ENCODE results near the gene SND1.
"Not testable (repeated sequence)": the region's sequence is repeated elsewhere in the genome, so short reads cannot be mapped to it uniquely, and the experiment has no call there.

The SND1 gene

DNA sequence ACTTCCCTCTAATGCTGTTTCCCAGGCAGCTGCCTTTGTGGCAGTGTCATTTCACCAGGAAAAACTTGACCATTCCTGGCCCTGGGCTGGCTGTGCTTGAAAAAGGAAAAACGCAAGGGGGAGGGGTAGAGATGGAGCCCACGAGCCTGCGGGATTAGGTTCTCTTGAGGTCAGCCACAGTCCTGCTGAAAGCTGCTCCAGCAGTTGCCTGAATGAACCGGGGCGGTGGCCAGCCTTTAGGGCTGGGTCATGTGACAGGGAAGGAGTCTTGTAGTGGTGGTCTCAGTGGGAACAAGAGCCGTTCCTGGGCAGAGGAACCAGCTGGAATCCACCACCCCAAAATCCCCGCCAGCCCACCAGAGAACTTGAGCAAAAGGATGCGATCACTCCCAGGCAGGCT, 430.4 kb downstream of the SND1 start:
- FAIRE-seq = no peak

DNA sequence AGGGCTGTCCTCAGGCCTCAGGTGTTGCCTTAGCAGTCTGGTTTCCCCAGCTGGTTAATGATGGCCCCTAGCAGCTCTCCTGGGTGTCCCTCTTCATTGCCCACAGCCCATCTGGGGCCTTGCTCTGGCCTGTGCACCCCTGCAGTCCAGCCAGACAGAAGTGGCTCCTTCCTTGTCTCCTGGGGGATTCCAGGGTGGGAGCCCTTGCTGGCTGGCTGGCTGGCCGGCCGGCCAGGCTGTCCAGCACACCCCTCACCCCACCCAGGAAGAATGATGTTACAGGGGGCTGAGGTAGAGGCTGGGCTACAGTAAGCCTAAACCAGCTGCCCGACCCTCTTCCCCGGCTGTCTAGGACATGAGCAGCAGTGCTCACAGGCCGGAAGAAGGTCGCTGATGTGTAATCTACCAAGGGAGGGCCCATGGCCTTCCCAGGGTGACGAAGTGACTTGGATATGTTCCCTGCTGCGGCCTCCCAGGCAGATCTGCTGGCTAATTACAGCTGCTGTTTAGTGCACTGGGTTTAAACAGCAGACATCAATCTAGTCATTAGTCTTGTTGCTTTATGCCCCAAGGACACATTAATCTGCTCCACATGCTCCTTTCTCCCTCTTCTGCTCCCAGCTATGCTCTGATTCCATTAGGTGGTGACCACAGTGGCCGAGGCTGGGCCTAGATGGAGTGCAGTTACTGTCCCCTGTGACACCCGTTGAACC, 433.1 kb downstream of the SND1 start:
- FAIRE-seq = peak; percentile 95

DNA sequence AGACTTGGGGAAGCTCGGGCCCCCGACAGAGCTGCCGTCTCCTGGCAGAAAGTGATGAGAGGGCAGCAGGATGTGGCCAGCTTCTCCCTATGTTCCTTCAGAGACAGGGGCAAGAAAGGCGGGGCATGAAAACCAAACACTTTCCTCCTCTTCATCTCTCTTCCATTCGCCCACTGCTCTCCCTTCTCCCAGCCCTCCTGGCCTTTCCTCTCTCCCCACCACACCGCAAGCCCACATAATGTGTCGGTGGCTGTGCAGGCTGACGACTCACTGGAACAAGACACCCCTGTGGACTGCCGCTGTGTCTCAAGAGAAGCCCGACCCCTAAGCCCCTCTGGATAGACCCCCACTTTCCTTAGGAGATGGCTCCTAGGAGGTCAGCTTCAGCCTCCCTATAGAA, 438.5 kb downstream of the SND1 start:
- no peak for FAIRE-seq

DNA sequence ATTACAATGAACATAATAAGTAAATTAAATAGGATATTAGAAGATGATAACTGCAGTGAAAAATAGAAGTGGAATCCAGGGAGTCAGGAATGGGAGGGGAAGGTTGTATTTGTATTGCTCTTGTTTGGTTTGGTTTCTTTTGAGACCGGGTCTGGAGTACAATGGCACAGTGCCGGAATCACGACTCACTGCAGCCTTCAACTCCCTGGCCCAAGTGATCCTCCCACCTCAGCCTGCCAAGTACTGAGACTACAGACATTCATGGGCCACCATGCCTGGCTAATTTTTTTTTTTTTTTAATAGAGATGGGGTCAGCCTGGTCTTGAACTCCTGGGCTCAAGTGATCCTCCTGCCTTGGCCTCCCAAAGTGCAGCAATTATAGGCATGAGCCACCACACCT, 439.1 kb downstream of the SND1 start:
- FAIRE-seq = no peak

DNA sequence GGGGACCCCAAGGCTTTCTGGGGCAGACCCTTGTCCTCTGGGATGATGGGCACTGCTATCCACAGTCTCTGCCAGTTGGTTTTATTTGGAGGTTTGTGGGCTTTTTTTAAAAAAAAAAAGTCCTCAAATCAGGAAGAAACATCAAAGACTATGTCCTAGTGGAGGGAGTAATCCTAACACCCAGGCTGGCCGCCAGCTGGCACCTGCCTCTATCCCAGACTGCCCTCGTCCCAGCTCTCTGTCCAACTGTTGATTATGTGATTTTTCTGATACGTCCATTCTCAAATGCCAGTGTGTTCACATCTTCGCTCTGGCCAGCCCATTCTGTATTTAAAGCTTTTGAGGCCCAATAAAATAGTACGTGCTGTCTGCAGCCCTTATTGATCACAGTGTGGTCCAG, 440.2 kb downstream of the SND1 start:
- FAIRE-seq = no peak

DNA sequence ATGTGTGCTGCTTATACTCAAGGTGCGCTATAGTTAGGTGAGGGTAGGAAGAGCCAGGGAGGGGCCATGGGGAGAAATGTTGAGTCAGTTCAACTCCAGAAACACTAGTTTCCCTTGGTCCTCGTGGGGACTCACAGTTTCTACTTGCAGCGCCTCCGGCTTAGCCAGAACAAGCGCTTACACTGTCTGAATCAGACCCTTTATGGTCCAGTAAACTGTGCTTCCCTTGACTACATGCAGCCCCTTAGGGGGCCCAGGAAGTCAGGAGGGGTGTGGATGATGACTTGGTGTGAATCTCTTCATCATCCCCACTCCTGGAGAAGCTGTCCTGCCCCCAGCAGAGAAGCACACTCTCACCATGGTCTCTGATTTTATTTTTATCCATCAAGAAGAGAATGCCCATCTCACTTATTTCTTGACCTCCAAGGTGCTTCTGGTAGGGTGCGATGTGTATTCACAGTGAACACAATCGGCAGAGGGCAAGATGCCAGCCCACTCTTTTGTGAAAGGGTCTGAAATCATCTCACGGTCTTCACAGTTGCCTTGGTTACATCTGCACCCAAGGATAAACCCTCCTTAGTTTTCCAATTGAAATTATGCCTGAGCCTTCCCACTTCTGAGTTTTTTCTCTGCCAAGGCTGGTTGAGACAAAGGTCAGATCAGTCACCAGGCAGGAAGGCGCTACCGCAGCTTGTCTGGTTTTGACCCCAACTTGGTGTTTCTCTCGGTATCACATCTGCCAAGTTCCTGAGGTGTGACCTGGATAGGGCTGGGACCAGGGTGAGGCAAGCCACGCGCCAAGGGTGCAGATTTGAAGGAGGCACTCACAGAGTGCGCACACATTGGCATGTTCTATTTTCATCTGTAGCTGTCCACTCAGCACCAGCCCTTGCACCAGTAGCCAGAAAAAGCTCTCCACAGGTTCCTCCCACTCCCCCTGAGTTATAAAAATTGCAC, 441.9 kb downstream of the SND1 start:
- FAIRE-seq = no peak

DNA sequence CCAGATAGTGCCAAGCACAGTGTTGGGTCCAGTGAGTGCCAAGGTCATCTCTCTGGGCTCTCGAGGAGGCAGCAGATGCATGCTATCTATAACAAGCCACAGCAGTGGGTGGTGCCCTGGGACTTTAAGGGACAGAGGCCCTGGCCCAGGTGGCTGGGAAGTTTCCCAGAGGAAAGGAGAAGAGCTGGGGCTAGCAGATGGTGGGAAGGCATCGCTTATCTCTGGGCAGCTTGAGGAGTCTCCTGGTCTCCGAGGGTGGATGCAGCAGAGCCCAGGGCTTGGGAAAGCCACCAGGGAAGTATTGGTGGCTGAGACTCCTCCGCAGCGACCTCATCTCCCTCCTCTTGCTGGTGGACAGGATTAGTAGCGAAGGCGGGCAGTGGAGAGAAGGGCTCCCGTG, 442.7 kb downstream of the SND1 start:
- FAIRE-seq = no peak

DNA sequence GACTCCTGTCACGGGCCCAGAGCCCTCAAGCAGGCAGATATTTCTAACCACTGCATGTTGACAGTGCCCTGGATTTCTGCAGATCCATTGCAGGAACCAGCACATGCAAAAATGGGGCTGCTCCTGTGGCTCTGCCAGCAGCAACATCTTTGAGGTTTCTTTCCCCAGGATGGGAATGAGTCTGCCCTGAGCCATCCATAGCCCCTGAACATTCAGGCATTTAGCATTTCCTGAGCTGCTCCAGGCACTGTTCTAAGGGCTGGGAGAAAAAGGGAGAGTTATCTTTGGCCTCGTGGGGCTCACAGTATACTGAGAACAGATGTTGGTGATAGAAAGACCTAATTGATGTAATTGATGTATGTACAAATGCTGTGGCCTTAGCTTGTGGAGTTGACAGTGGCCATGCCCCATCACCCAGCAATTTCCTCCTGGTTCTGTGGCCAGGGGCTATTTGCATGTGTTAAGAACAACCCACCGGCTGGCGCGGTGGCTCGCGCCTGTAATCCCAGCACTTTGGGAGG, 445.3 kb downstream of the SND1 start:
- FAIRE-seq = no peak

DNA sequence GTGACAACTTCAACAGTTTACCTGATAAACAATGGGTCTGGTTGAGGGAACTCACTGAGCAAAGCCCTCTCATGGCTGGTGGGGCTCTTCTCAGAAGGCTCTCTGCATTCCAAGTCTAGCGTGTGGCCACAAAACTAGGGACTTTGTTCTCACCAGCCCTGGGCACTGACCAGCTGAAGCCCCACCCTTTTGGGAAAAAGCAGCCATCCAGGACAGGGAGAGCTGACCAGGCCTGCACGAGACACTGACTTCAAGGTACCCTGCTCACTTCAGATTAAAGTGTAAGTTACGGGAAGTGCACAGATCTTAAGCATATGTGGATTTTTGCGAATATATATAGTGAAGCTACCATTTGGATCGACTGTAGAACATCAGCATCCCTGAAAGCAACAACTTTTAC, 446.6 kb downstream of the SND1 start:
- FAIRE-seq = no peak

DNA sequence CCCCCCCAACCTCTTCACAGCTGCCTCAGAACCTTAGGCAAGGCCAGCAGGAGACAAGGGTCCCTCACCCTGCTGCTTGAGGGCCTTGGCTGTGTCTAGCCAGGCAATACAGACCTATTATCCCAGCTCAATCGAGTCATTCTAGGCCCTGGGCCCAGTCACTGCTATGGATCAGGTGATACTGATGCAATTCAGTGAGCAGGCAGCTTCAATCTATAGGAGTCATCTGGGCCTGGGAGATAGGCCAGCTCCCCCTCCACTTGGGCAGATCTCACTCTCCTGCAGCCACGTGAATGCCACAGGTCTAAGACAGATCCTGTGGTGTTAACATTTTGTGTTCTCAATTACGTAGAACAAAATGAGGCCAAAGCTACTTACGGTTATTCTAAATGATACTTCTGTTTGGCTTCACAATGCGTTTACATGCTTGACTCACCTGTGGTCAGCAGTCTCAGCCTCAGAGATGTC, 447.2 kb downstream of the SND1 start:
- FAIRE-seq = no peak

DNA sequence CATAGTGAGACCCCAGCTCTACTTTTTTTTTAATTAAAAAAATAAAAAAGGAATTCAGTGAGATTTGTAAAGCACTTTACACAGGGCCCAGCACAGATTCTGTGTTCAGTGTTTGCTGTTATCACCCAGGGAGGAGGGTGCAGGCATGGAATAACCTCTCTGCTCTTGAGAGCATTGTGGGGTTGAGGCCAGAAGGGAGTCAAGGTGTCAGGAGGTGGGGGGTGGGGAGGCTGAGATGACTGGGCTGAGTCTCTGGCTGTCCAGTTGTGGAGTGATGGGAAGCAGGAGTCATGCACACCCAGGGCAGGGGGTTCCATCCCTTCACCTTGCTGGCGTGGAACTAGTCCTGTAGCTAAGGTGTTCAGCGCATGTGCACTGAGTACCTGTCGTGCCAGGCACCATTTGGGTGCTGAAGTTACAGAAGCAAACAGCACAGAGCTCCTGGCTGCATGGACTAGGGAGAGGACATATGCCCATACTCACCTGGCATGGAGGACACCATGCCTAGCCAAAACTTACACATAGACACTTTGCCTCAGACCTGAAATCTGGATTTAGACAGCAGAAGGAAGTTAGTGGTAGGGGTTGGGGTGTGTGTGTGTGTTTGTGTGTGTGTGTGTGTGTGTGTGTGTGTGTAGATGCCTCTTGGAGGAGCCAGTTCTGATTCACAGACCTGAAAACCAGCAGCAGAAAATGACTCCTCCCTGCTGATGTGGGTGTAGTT, 448.4 kb downstream of the SND1 start:
- FAIRE-seq = no peak

DNA sequence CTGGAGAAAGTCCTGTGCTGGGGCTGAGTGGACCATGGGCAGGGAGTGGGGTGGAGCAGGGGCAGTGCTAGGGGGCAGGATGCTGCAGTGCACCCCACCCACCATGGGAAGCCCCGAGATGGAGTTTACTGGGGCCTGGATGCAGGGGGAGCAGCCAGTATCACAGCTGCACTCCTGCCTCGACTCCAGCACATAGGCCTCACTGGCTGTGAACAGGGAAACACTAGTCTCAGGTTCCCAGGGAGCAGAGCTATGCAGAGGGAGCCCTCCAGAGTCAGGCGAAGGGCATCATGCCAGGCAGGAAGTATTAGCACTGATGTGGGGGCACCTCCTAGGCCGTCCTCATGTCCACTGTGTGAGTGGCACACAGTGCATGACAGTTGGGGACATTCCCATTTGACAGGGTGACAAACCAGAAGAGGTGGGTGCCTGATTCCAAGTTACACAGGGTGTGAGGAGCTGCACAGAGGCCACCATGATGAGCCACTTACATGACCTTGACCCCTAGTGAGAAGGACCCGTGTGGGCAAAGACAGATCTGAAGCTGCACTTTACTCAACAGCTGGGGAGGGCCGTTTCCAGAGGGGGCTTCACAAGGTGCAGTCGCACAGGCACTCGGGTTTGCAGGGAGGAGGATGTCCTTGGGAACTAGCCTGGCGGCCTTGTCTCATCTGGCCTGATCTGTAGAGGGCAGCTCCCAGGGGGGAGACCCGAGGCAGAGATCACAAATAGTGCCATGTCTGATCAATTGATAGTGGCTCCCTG, 449.1 kb downstream of the SND1 start:
- no peak for FAIRE-seq

DNA sequence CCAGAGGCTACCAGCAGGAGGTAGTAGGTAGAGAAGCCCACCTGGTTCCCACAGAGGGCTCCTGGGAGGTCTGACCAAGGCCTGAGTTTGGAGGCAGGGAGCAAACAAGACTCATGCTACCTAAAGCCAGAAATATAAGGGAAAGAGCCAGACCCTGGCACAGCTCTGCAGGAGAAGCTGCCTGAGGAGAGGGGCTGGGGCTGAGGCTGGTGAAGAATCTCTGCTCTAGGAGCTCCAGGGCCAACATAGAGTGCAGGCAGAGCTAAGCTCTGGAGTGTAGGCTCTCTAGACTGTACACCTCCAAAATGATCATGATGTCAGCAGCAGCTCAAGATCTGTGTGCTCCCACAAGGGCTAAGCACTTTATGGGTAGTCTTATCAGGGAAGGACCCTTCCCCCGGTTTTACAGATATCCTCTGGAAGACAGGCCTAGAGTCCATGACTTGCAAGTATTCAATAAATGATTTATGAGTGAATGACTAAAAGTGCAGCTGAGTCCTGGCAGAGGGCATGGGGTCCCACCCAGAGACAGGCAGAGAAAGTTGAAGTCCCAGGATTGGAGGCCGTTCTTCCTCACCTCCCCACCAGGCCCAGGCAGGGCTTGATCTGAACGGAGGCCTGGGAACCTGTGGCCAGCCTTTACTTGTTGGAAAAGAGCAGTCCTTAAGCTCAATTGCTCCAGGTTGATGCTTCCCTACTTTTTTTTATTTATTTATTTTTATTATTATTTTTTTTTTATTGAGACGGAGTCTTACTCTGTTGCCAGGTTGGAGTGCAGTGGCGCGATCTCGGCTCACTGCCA, 450.7 kb downstream of the SND1 start:
- FAIRE-seq = no peak

DNA sequence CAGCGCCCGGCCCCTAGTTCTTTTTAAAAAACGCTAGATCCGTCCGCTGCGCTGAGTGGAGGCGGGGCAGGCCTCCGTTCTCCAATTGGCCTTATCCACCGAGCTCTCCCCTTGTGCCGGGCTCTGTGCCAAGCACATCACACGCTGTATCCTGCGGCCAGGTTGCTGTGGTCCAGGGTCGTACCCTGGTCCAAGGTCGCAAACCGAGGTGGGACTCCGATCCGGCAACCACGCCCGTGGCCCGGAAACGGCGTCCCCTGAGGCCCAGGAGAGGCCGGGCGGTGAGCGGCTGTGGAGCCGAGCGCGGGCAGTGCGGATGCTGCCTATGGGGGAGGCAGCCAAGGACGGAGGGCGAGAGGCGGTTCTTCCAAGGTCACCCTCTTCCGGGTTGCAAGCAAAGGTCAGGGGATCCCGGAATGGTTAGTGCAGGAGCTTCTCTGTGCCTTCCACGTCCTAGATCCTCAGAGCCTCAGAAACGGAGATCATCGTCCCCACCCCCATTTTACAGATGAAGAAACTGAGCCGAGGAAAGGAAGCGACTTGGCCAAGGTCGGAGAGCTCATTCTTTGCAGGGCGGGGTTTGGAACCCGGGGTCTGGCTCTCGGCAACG, 451.6 kb downstream of the SND1 start:
- FAIRE-seq = no peak

DNA sequence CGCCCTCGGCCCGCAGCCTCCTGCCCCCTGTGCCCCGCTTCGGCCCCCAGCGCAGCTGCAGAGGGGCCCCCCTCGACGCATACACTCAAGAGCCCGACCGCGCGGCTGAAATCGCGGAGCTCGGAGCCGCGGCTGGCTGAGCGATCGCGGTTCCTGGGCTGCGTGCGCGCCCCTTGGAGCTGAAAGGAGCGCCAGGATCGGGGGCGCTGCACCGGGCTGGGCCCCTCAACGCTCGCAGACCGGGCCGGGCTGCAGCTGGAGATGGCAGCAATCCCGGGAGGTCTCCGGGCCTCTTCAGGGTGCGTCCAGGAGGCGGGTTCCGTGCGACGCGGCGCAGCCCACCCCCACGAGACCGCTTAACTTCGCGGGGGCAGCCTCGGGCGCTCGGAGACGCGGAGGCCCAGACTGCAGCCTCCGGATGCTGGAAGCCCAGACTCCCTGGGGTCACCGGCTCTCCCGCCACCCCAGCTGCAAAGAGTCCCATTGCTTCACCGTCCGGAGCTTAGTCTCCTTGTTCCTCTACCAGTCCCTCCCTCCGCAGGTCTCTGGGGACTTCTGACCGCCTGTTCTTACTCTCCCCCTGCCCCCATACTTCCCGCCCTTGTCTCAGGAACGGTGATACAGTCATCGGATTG, 452.2 kb downstream of the SND1 start:
- FAIRE-seq = no peak

DNA sequence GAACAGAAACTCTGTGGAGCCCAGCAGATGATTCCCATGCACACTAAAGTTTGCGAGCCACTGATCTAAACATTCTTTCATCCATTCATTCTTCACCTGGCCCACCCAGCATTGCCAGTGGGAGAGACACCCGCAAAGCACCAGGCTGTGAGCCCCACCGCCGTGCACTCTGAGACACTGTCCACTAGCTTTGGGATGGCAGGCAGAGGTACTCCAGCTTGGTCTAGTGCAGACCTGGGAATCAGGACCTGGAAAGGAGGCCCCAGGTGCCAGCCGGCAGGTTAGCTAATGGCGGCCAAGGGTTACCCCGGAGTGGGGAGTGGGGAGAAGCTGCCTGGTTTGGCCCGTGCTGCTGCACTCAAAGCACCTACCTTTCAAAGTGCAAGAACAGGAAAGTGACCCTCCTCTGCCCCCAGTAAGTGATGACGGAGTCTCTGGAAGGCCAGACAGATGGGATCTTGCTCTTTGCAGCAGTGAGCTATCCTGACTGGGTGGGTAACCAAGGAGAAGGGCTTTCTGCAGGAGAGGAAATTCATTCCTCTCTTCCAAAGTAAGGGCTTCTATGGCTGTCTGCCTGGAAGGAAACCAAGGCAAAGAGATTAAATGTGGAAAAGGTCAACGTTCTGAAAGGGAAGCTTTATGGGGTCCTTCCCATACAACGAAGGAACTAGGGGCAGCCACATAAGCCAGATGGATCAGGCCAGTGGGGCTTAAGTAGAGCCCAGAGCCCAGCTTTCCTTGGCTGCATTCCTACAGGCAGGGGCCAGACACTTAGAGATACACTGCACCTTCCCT, 453.4 kb downstream of the SND1 start:
- no peak for FAIRE-seq

DNA sequence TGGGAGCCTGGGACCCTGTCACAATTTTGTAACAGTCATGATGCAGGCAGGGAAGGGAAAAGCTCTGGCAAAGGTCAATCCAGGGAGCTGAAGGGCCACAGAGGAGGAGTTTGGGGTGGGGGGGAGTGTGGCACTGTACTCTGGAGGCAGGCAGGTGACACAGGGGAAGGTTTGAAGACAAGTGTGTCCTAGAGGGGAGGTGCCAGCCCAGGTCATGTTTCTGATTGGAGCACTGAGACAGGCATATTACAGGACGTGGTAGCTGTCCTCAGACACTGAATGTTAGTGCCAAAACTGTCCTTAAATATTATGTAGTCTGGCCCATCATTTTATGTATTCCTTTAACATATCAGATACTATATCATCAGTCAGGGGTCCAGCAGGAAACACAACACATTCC, 454.8 kb downstream of the SND1 start:
- FAIRE-seq = no peak

DNA sequence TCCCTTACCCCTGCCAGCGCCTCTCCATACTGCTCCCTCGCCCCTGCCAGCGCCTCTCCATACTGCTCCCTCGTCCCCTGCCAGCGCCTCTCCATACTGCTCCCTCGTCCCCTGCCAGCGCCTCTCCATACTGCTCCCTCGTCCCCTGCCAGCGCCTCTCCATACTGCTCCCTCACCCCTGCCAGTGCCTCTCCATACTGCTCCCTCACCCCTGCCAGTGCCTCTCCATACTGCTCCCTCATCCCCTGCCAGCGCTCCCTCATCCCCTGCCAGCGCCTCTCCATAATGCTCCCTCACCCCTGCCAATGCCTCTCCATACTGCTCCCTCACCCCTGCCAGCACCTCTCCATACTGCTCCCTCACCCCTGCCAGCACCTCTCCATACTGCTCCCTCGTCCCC, 455.5 kb downstream of the SND1 start:
- not testable (repeated sequence) for FAIRE-seq

DNA sequence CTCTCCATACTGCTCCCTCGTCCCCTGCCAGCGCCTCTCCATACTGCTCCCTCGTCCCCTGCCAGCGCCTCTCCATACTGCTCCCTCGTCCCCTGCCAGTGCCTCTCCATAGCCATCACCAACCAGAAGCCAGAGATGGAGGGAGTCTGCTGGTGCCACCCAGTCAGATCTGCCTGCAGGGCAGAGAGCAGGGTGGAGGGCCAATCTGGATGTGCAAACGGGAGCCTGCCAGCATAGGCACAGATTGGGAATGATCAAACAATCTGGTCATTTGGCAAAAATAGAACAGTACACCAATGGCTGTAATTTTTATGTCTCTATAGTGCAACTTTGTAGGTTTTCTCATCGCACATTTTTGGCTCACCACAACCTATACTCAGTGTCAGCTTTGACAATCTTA, 456.1 kb downstream of the SND1 start:
- FAIRE-seq = no peak
